ENCODE measurements around the gene SAMD14. TPM values are rescaled to one million over a fixed set of nuclear protein-coding genes. Genes with fewer than 3 reads are reported as not detected.

Gene SAMD14
- polyA plus RNA-seq, 1 experiment, result 3.5 TPM

GRCh38 chr17:50060951-50061712 is 68.8 kb downstream of the SAMD14 start:
- H3K27me3 ChIP-seq (ENCODE audit: control insufficient read depth, insufficient read depth, low read length), result no peaks in the 10 kb centered on the region
- no peaks in the 10 kb centered on the region for H3K9me3 ChIP-seq (ENCODE audit: control insufficient read depth, insufficient read depth, low read length)
- ChIA-PET CTCF (interaction anchor here (0.5 to 2.2 kb wide), 4 partner anchors 26 to 34 kb away, joined by 3 to 13 read pairs (median 4); no protein-coding TSS in a partner anchor), POLR2A (interaction anchor here (0.5 to 0.7 kb wide), 2 partner anchors 22 to 141 kb away, joined by 3 to 6 read pairs; no protein-coding TSS in a partner anchor)
- no peak overlapping the region for H3K4me3 ChIP-seq (ENCODE audit: low read depth, low read length)
- TF ChIP-seq, protein P1, sequence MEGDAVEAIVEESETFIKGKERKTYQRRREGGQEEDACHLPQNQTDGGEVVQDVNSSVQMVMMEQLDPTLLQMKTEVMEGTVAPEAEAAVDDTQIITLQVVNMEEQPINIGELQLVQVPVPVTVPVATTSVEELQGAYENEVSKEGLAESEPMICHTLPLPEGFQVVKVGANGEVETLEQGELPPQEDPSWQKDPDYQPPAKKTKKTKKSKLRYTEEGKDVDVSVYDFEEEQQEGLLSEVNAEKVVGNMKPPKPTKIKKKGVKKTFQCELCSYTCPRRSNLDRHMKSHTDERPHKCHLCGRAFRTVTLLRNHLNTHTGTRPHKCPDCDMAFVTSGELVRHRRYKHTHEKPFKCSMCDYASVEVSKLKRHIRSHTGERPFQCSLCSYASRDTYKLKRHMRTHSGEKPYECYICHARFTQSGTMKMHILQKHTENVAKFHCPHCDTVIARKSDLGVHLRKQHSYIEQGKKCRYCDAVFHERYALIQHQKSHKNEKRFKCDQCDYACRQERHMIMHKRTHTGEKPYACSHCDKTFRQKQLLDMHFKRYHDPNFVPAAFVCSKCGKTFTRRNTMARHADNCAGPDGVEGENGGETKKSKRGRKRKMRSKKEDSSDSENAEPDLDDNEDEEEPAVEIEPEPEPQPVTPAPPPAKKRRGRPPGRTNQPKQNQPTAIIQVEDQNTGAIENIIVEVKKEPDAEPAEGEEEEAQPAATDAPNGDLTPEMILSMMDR (IDR thresholded peaks at IDR 0.05; ENCODE audit: low read depth, low read length), result no peak
- peak overlapping the region; percentile 82 for H3K27ac ChIP-seq (ENCODE audit: low read depth, low read length)
- no peak for DNase-seq (ENCODE audit: low read depth, low spot score)

Other genes with a start within 250 kb of the SAMD14 start
- gene DLX4, start 161.0 kb downstream of the SAMD14 start, polyA plus RNA-seq (2011; rRNA removed), result 0.15 TPM in 1 of 2 replicates, not detected in the other
- not detected in 2 replicates for gene DLX3, start 134.9 kb downstream of the SAMD14 start, polyA plus RNA-seq (2011; rRNA removed)
- gene ITGA3, start 74.0 kb downstream of the SAMD14 start, polyA plus RNA-seq (2011; rRNA removed), result 39.9 and 62.4 TPM in 2 replicates
- gene PDK2, start 34.8 kb downstream of the SAMD14 start, polyA plus RNA-seq (2011; rRNA removed), result 62.4 and 81.7 TPM in 2 replicates
- gene PPP1R9B, start 20.5 kb upstream of the SAMD14 start, polyA plus RNA-seq (2011; rRNA removed), result 17.6 and 18.2 TPM in 2 replicates
- 0.16 and 0.21 TPM in 2 replicates for gene SGCA, start 35.8 kb upstream of the SAMD14 start, polyA plus RNA-seq (2011; rRNA removed)
- 1,356 and 3,120 TPM in 2 replicates for gene COL1A1, start 71.5 kb upstream of the SAMD14 start, polyA plus RNA-seq (2011; rRNA removed)
- gene TMEM92, start 144.3 kb upstream of the SAMD14 start, polyA plus RNA-seq (2011; rRNA removed), result 0.47 and 0.96 TPM in 2 replicates
- gene XYLT2, start 216.0 kb upstream of the SAMD14 start, polyA plus RNA-seq (2011; rRNA removed), result 13.5 and 19.0 TPM in 2 replicates
- gene MRPL27, start 243.0 kb upstream of the SAMD14 start, polyA plus RNA-seq (2011; rRNA removed), result 106 and 116 TPM in 2 replicates
- gene EME1, start 243.1 kb upstream of the SAMD14 start, polyA plus RNA-seq (2011; rRNA removed), result 2.2 and 2.5 TPM in 2 replicates

Measured in AG04450 (cell line).